Measurements from ENCODE around the gene JUP. TPM values are rescaled to one million over a fixed set of nuclear protein-coding genes. Genes with fewer than 3 reads are reported as not detected.
A peak's percentile ranks its signal among the peaks of the same experiment; 100 is the strongest.

Gene JUP
- total and polyA plus RNA-seq, 10 donors: 13.7 to 73.1 (median 33.5) TPM

- Histone ChIP-seq H3K9me3 (no peaks in the 10 kb centered on the region), H3K36me3 (no peaks in the 10 kb centered on the region), H3K27me3 (replicated peaks in 1 of 7) (peaks cover 5 to 54% (median 43%) of the 10 kb centered on the region in 7 donors), H3K27ac (no peak overlapping the region), H3K4me1 (peaks cover 5 to 32% (median 25%) of the 10 kb centered on the region in 6 donors), H3K4me3 (no peak overlapping the region)
- intact Hi-C loops (cut with DNase I; ENCODE audit: low total_unique reads): loop anchor here (2.0 kb wide), 1 partner anchor 63 kb away; no protein-coding TSS in a partner anchor
- no peak for DNase-seq
- TF ChIP-seq POLR2A (IDR thresholded peaks at IDR 0.05): no peak
- no peak for TF ChIP-seq CTCF (IDR thresholded peaks at IDR 0.05 in 8 of 11, conservative IDR thresholded peaks at IDR 0.05 in 3 of 11)
- no peak for TF ChIP-seq POLR2AphosphoS5 (IDR thresholded peaks at IDR 0.05)
- WGBS, 5 donors: 37 to 50% (median 45%) methylated on average over 5 of the region's 5 CpGs
Observed at GRCh38 chr17:41737680-41738023, 48.9 kb downstream of the JUP start.

GRCh38 chr17:41736983-41737679, 49.4 kb downstream of the JUP start:
- DNase-seq: no peak
- H3K4me1 ChIP-seq: peaks cover 5 to 32% (median 25%) of the 10 kb centered on the region in 6 donors
- H3K36me3 ChIP-seq: no peaks in the 10 kb centered on the region
- 61 to 77% (median 65%) methylated on average over 17 of the region's 17 CpGs for WGBS, 5 donors
- no peaks in the 10 kb centered on the region for H3K9me3 ChIP-seq
- no peak overlapping the region for H3K4me3 ChIP-seq
- peaks cover 5 to 59% (median 43%) of the 10 kb centered on the region in 7 donors for H3K27me3 ChIP-seq (replicated peaks in 1 of 7)
- no peak for TF ChIP-seq POLR2A (IDR thresholded peaks at IDR 0.05)
- no peak for TF ChIP-seq POLR2AphosphoS5 (IDR thresholded peaks at IDR 0.05)
- no peak for TF ChIP-seq CTCF (IDR thresholded peaks at IDR 0.05 in 8 of 11, conservative IDR thresholded peaks at IDR 0.05 in 3 of 11)
- no peak overlapping the region for H3K27ac ChIP-seq
- intact Hi-C loops (cut with DNase I; ENCODE audit: low total_unique reads): no loop called here

DNA sequence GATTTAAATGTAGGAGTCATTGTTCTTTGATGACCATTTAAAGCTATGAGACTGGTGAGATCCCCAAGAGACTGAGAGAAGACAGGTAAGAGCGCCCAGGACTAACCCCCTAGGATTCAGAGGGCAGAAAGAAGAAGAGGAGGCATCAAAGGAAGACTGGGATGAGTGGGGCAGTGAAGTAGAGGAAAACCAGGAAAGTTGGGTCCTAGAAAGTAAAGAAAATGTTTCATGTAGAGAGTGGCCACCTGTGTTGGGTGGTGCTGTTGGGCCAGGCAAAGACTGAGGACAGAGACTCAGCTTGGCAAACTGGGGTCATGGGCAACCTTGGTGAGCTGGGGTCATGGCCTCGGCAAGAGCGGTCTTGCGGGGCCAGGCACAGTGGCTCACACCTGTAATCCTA, 50.8 kb downstream of the JUP start:
- Histone ChIP-seq H3K9me3 (no peaks in the 10 kb centered on the region), H3K4me3 (no peak overlapping the region), H3K27ac (no peak overlapping the region), H3K4me1 (peaks cover 5 to 43% (median 27%) of the 10 kb centered on the region in 6 donors), H3K27me3 (replicated peaks in 1 of 7) (peaks cover 5 to 68% (median 43%) of the 10 kb centered on the region in 7 donors), H3K36me3 (no peaks in the 10 kb centered on the region)
- TF ChIP-seq CTCF (IDR thresholded peaks at IDR 0.05 in 8 of 11, conservative IDR thresholded peaks at IDR 0.05 in 3 of 11) (no peak), POLR2A (IDR thresholded peaks at IDR 0.05) (no peak), POLR2AphosphoS5 (IDR thresholded peaks at IDR 0.05) (no peak)
- 84 to 95% (median 87%) methylated on average over 4 of the region's 4 CpGs for whole genome bisulfite sequencing, 5 donors
- intact Hi-C loops (cut with DNase I; ENCODE audit: low total_unique reads): no loop called here
- no peak for DNase-seq

GRCh38 chr17:41734949-41735313, 51.6 kb downstream of the JUP start:
- Histone ChIP-seq H3K4me1 (peaks cover 5 to 50% (median 30%) of the 10 kb centered on the region in 6 donors), H3K27me3 (replicated peaks in 1 of 7) (peaks cover 5 to 68% (median 43%) of the 10 kb centered on the region in 7 donors), H3K36me3 (no peaks in the 10 kb centered on the region), H3K4me3 (peak overlapping the region; percentile 28 to 71 (median 42)), H3K27ac (no peak overlapping the region), H3K9me3 (no peaks in the 10 kb centered on the region)
- DNase-seq: no peak
- intact Hi-C loops (cut with DNase I; ENCODE audit: low total_unique reads): no loop called here
- no peak for TF ChIP-seq CTCF (IDR thresholded peaks at IDR 0.05 in 8 of 11, conservative IDR thresholded peaks at IDR 0.05 in 3 of 11)
- no peak for TF ChIP-seq POLR2A (IDR thresholded peaks at IDR 0.05)
- TF ChIP-seq POLR2AphosphoS5 (IDR thresholded peaks at IDR 0.05): no peak
- 5 to 11% (median 8%) methylated on average over 17 to 23 of the region's 23 CpGs for WGBS, 5 donors
